AG04449 (cell line): ENCODE measurements around the gene FNDC3A.
A peak's percentile ranks its signal among the peaks of the same experiment; 100 is the strongest.

ENCODE experiments used
- CTCF ChIA-PET: fragments of 350-600 bp; formaldehyde crosslinking; extraction: SDS; loops from one replicate; lab custom pipeline; 2021; ENCODE audit warnings: antibody characterized with exemption; lab: Yijun Ruan, JAX
- POLR2A ChIA-PET: fragments of 400-600, 350-600 bp; formaldehyde crosslinking; extraction: SDS; loops from one replicate; lab custom pipeline; 2020; ENCODE audit warnings: antibody characterized with exemption, inconsistent platforms; lab: Yijun Ruan, JAX
- DNase-seq: peaks from one replicate; pipeline ENCODE4 v3.0.0-alpha.2; 2010; ENCODE audit warnings: low read depth, low spot score
- H3K4me3 ChIP-seq: 2 replicates; pipeline ENCODE4 v1.5.1; 2011; ENCODE audit warnings: low read depth, mild to moderate bottlenecking, control low read depth, low read length
- CTCF ChIP-seq: IDR thresholded peaks from one replicate; pipeline ENCODE4 v1.5.1; 2011; ENCODE audit warnings: mild to moderate bottlenecking, moderate library complexity, low read length, control low read depth, inconsistent platforms; ENCODE audit not compliant: insufficient read depth; ENCODE audit errors: missing control alignments

FNDC3A gene

DNA sequence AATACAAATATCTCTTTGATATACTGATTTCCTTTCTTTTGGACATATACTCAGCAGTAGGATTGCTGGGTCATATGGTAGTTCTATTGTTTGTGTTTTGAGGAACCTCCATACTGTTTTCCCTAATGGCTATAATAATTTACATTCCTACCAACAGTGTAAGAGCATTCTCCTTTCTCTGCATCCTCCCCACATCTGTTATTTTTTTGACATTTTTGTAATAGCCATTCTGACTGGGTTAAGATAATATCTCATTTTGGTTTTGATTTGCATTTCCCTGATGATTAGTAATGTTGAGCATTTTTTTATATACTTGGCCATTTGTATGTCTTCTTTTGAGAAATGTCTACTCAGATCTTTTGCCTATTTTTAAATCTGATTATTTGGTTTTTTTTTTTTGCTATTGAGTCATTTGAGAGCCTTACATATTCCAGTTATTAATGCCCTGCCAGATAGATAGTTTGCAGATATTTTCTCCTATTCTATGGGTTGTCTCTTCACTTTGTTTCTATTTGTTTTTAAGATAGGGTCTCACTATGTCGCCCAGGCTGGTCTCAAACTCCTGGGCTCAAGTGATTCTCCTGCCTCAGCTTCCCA, 95.7 kb downstream of the FNDC3A start:
- no peak for TF ChIP-seq CTCF
- H3K4me3 ChIP-seq, result no peak overlapping the region
- ChIA-PET POLR2A (no interaction called here), CTCF (no interaction called here)
- peak; percentile 16 for DNase-seq

GRCh38 chr13:49082653-49083536, 107.2 kb downstream of the FNDC3A start:
- TF ChIP-seq CTCF, result no peak
- ChIA-PET POLR2A (interaction anchor here (0.6 kb wide), 1 partner anchor 50 kb away, joined by 3 read pairs; no protein-coding TSS in a partner anchor), CTCF (interaction anchor here (1.8 kb wide), 1 partner anchor 198 kb away, joined by 4 read pairs; no protein-coding TSS in a partner anchor)
- no peak overlapping the region for H3K4me3 ChIP-seq
- peak; percentile 87 for DNase-seq

GRCh38 chr13:49084961-49085360, 109.2 kb downstream of the FNDC3A start:
- no peak for TF ChIP-seq CTCF
- no peak overlapping the region for H3K4me3 ChIP-seq
- POLR2A ChIA-PET, result no interaction called here
- CTCF ChIA-PET, result no interaction called here
- DNase-seq, result no peak

GRCh38 chr13:49086722-49087121, 111.0 kb downstream of the FNDC3A start:
- no peak overlapping the region for H3K4me3 ChIP-seq
- DNase-seq, result peak; percentile 10
- ChIA-PET POLR2A (no interaction called here), CTCF (interaction anchor here (1.1 to 1.5 kb wide), 2 partner anchors 20 to 194 kb away, joined by 3 read pairs; no protein-coding TSS in a partner anchor)
- no peak for TF ChIP-seq CTCF

- POLR2A ChIA-PET, result no interaction called here
- CTCF ChIA-PET, result no interaction called here
- TF ChIP-seq CTCF, result no peak
- H3K4me3 ChIP-seq, result no peak overlapping the region
- DNase-seq, result no peak
Measured at GRCh38 chr13:49093376-49093775, 117.7 kb downstream of the FNDC3A start.

- CTCF ChIA-PET, result interaction anchor here (0.9 kb wide), 1 partner anchor 339 kb away, joined by 3 read pairs; no protein-coding TSS in a partner anchor
- no peak for TF ChIP-seq CTCF
- H3K4me3 ChIP-seq, result no peak overlapping the region
- POLR2A ChIA-PET, result no interaction called here
- DNase-seq, result peak; percentile 59
Measured at GRCh38 chr13:49097374-49097773, 121.7 kb downstream of the FNDC3A start.
